ENCODE data around the gene CNTRL.

Gene CNTRL

DNA sequence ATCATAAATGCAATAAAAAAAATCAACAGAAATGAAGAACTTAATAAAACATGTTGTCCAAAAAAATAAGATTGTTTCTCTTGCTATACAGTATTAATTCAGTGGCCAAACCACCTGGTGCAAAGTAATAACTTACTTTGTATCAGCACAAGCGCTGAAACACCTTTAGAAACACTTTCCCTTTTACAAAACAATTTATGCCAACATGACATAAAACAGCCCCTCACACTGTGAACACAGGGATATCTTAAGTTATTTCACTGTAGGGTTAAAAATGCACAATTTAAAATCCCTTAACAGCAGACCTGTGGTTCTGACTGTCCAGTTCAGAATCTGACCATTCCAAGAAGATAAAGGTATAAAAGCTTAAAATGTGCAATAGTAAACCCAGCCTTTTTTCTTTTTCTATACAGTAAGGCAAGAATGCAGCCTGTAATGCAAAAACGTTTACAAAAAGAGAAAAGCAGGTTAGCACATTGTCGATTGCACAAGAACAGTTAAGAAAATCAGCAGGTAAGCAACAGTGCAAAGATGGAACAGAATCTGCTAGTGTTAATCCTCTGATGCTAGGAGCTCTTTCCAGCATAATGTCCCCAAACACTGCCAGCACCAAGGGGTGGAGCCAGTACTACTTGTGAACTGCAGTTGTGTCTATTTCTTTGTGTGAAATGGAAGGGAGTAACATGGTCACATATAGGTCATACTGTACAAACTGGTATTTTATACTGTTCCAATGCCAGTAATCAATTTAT is 105.4 kb downstream of the CNTRL start:
- no peak overlapping the region for H3K4me3 ChIP-seq (ENCODE audit: low read depth, low read length)
- TF ChIP-seq, protein P1, sequence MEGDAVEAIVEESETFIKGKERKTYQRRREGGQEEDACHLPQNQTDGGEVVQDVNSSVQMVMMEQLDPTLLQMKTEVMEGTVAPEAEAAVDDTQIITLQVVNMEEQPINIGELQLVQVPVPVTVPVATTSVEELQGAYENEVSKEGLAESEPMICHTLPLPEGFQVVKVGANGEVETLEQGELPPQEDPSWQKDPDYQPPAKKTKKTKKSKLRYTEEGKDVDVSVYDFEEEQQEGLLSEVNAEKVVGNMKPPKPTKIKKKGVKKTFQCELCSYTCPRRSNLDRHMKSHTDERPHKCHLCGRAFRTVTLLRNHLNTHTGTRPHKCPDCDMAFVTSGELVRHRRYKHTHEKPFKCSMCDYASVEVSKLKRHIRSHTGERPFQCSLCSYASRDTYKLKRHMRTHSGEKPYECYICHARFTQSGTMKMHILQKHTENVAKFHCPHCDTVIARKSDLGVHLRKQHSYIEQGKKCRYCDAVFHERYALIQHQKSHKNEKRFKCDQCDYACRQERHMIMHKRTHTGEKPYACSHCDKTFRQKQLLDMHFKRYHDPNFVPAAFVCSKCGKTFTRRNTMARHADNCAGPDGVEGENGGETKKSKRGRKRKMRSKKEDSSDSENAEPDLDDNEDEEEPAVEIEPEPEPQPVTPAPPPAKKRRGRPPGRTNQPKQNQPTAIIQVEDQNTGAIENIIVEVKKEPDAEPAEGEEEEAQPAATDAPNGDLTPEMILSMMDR (IDR thresholded peaks at IDR 0.05; ENCODE audit: borderline replicate concordance, insufficient read depth, low read depth, low read length), result no peak

DNA sequence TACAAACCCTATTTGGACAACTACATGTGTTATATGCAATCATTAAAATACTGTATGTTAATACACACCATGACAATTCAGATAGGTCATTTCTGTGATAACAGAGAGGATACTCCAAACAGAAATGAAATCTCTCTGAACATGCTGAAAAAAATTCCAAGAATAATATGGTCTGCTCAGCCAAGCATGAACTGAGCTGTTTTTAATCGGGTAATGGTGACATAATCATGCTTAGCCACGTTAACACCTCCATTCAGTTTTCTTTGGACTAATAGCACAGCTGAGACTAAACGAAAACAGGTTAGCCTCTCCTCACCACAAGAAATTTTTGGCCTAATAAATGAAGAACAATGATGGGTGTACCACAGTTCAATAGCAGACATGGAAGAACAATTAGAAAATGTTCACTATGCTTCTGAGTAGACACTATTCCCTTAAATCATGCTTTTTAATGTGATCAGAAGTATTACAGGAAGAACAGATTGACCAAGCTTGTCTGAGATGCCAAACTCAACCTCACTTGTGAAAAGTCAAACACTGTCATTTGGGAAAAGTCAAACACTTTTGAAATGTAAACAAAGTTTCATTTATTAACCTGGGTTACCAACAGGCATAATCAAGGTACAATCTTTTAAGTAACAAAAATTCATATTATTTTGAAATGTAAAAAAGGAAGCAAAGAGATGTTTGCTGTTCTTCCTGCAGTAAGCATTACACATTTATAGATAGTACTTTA is 107.5 kb downstream of the CNTRL start:
- TF ChIP-seq, protein P1 (IDR thresholded peaks at IDR 0.05; ENCODE audit: borderline replicate concordance, insufficient read depth, low read depth, low read length), result no peak
- no peak overlapping the region for H3K4me3 ChIP-seq (ENCODE audit: low read depth, low read length)

DNA sequence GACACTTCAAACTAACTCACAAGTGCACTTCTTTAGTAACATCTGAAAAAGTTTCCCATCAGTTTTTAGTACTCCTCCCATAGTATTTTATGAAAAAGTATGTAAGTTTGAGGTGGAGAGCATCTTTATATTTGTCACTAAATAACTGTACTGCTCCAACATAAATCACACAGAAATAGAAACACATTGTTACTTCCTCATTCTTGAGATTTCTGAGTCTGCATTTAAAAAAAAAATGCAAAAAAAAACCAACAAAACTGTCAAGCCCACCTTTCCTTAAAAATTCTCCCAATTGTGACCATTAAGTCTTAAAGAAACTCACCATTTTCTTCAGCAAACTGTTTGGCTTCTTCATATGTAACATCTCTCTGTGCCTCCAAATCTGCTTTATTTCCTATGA is 108.2 kb downstream of the CNTRL start:
- TF ChIP-seq, protein P1 (IDR thresholded peaks at IDR 0.05; ENCODE audit: borderline replicate concordance, insufficient read depth, low read depth, low read length), result no peak
- H3K4me3 ChIP-seq (ENCODE audit: low read depth, low read length), result no peak overlapping the region

DNA sequence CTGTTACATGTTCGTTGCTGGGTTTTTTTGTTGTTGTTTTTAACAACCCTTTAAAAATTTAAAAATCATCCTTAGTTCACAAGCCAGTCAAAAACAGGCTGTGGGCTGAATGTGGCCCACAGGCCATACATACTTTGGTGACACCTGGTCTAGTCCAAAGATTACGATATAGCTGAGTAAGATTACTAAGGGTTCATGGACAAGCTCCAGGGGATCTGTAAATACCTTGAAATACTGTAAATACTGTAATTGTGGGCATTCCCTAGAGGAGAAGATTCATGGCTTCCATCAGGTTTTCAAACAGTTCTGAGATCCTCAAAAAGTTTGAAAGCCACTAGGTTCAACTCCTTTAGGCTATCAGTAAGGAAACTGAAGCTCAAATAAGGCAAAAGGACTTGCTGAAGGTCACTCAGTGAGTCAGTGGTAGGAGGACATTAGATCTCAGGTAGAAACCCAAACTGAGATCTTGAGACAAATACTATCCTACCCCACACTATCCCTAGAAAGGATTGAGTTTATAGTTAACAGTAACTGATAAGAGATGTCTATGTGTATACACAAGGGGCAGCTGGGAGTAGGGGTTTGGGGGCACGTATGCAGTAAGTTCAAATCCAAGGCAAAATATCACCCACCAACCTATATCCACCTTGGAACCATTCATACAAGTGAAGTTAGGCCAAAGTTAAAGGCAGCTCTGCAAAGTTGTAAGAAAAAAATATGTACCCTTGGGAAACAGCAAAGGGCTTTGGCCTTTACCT is 109.1 kb downstream of the CNTRL start:
- H3K4me3 ChIP-seq (ENCODE audit: low read depth, low read length), result no peak overlapping the region
- TF ChIP-seq, protein P1 (IDR thresholded peaks at IDR 0.05; ENCODE audit: borderline replicate concordance, insufficient read depth, low read depth, low read length), result no peak

DNA sequence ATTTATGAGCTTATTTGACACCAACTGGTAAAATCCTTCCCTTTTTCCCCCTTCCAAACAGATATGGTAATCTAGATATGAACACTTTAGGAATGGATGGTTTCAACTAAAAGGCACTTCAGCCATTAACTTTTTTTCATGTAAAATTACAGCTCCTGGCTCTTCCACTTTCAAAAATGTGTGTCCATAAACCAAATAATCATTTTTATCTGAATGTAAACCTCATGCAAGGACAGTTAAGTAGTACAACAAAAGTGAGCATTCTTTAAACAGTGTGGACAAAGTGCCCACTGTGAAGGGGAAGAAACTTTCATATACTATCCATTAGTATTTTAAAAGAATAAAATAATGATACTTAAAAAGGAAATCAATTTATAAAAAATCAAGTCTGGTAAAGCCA is 109.7 kb downstream of the CNTRL start:
- TF ChIP-seq, protein P1 (IDR thresholded peaks at IDR 0.05; ENCODE audit: borderline replicate concordance, insufficient read depth, low read depth, low read length), result no peak
- H3K4me3 ChIP-seq (ENCODE audit: low read depth, low read length), result no peak overlapping the region

DNA sequence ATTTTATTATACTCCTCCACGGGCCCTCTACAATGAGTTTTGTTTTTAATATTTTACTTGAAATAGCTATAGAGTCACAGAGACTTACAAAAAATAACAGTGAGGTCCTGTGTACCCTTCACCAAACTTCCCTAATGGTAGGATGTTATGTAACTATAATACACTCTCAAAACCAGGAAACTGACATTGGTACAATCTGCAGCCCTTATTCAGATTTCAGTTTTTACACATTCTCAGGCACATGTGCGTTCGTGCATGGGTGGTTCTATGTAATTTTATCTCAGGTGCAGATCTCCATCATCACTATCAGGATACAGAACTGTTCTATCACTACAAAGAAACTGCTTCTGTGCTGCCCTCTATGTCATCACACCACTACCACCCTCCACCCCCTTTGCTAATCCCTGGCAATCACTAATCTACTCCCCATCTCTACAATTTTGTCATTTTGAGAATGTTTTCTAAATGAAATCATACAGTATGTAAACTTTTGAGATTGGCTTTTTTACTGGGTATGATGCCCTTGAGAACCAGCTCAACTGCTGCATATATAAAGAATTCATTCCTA is 110.5 kb downstream of the CNTRL start:
- TF ChIP-seq, protein P1 (IDR thresholded peaks at IDR 0.05; ENCODE audit: borderline replicate concordance, insufficient read depth, low read depth, low read length), result no peak
- H3K4me3 ChIP-seq (ENCODE audit: low read depth, low read length), result no peak overlapping the region

Measured in GM12875 (cell line).